GM06990 (cell line): ENCODE measurements around the gene ANKRD60.

Experiments used
- DNase-seq: peaks from one replicate; pipeline ENCODE4 v3.0.0-alpha.2; 2011; ENCODE audit not compliant: insufficient read length; ENCODE audit errors: extremely low read depth
- H3K27me3 ChIP-seq: replicated peaks from 2 replicates; pipeline ENCODE4 v1.6.0; 2011; ENCODE audit warnings: low read length; ENCODE audit not compliant: control insufficient read depth, insufficient read depth
- H3K36me3 ChIP-seq: 2 replicates; pipeline ENCODE4 v1.5.1; 2011; ENCODE audit warnings: low read length; ENCODE audit not compliant: control insufficient read depth, insufficient read depth
- H3K4me3 ChIP-seq: replicated peaks from 2 replicates; pipeline ENCODE4 v1.5.1; 2011; ENCODE audit warnings: low read depth, mild to moderate bottlenecking, control low read depth, low read length
- CTCF ChIP-seq: IDR thresholded peaks from 2 replicates; pipeline ENCODE4 v1.5.1; 2011; ENCODE audit warnings: low read length, control low read depth, mild to moderate bottlenecking, inconsistent platforms; ENCODE audit not compliant: insufficient read depth, poor library complexity, severe bottlenecking

Gene ANKRD60

GRCh38 chr20:58246346-58246745 lies 17.9 kb upstream of the ANKRD60 start:
- Histone ChIP-seq H3K36me3 (peaks cover 4% of the 10 kb centered on the region), H3K4me3 (no peak overlapping the region), H3K27me3 (no peaks in the 10 kb centered on the region)
- no peak for DNase-seq
- TF ChIP-seq CTCF, result peak; percentile 7

- H3K4me3 ChIP-seq, result no peak overlapping the region
- TF ChIP-seq CTCF, result no peak
- H3K36me3 ChIP-seq, result peaks cover 4% of the 10 kb centered on the region
- DNase-seq, result no peak
- no peaks in the 10 kb centered on the region for H3K27me3 ChIP-seq
Measured at GRCh38 chr20:58245931-58246330, 17.5 kb upstream of the ANKRD60 start.

DNA sequence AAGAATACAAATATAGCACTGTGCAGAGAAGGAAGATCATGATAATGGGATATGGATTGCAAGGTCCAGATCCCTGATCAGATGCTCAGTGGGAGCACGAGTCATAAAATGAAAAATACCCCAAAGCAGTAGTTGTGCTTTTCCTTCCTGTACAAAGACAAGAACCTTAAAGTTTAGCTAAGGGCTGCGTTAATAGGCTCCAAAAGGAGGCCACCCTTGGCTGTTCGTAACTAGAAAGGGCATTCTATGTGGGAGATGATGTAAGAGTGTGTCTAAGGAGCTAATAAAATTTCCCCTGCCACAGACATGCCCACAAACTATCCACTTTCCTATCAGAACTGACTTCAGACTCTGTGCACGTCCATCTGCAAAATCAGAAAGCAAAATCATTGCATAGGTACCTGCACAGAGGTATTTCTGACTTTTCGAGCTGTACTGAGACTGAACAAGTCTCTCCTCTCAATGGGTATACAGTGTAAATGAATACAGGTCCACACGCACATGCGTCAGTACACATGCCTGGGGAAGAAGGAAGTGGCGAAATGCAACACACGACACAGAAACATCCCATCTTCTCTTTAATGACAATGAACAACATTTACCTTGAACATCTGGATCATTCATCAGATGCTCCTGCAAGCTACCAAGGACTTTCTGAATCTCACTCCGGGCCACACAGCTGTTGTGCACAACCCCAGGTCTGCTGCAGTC lies 16.9 kb upstream of the ANKRD60 start:
- Histone ChIP-seq H3K27me3 (no peaks in the 10 kb centered on the region), H3K36me3 (peaks cover 4% of the 10 kb centered on the region), H3K4me3 (no peak overlapping the region)
- DNase-seq, result no peak
- TF ChIP-seq CTCF, result no peak

- no peak for TF ChIP-seq CTCF
- DNase-seq, result no peak
- Histone ChIP-seq H3K36me3 (peaks cover 4% of the 10 kb centered on the region), H3K4me3 (no peak overlapping the region), H3K27me3 (no peaks in the 10 kb centered on the region)
Measured at GRCh38 chr20:58244517-58245030, 16.1 kb upstream of the ANKRD60 start.

DNA sequence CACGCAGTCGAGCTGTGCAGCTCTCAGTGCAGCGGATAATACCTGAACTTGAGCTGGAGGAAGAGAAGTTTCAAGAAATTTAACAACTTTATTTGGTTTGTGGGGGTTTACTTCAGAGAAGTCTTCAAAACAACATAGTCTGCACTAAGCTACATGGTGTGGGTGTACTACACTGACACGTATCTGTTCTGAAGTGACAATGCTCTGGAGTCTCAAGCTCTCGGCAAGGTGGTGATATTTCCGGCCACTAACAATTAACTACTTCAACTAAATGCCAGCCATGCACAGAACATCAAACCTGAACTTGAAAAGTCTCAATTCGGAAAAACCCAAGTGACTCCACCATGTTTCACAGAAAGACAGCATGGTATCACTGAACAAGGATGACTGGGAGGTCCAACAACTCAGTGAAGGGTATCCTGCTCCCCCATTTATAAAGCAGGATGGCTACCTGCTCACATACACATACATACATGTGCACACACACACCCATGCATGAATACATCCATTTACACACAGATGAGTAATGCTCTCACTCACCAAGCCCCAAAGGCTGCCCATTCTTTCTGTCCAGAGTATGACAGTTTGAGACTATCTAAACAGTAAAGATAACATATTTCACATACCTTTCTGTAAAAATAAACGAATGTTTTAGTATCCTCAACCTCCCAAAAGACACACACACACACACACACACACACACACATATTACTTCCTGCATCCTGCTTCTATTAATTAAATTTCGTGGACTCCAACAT lies 15.4 kb upstream of the ANKRD60 start:
- H3K36me3 ChIP-seq, result peaks cover 4% of the 10 kb centered on the region
- DNase-seq, result no peak
- no peak for TF ChIP-seq CTCF

More for the DNA sequence above, 15.4 kb upstream of the ANKRD60 start:
- no peak overlapping the region for H3K4me3 ChIP-seq
- H3K27me3 ChIP-seq, result no peaks in the 10 kb centered on the region
